GM12892 (cell line): ENCODE data around the gene LIG1.

Source experiments
- DNase-seq: peaks from one replicate; pipeline ENCODE4 v3.0.0; 2011; ENCODE audit not compliant: insufficient read length
- FAIRE-seq: peaks from 2 replicates; lab custom pipeline; 2011; peaks lifted over from hg19 to GRCh38; lab: Jason Lieb, UNC
- POLR2A ChIP-seq: IDR thresholded peaks from 2 replicates; pipeline ENCODE4 v1.6.1; 2011; ENCODE audit warnings: low read depth, low read length, control low read depth
- POLR2AphosphoS5 ChIP-seq: IDR thresholded peaks from 2 replicates; pipeline ENCODE4 v1.6.1; 2011; ENCODE audit warnings: low read depth, low read length, control low read depth
- TAF1 ChIP-seq: IDR thresholded peaks from 2 replicates; pipeline ENCODE4 v1.6.1; 2011; ENCODE audit warnings: low read depth, mild to moderate bottlenecking, control low read depth, low read length, borderline replicate concordance

The LIG1 gene

GRCh38 chr19:48137411-48137810 is 32.7 kb downstream of the LIG1 start:
- DNase-seq = no peak
- no peak for FAIRE-seq
- TF ChIP-seq POLR2A (no peak), TAF1 (no peak), POLR2AphosphoS5 (no peak)

DNA sequence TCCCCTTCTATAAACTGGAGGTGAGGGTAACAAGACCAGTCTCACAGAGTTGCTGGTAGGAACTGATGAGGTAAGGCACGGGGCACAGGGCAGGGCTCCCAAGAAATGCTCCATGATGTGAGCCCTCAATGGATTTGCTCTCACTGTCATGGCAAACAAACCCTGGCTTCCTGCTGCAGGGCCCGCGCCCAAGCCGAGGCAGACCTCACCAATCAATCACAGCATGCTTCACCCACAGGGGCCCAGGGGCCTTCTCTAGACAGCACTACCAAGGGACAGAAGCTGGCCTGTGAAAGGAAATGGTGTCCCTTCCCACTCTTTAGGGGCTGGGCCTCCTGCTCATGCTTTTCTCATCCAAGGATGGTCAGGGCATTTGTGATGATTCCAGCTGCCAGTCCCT is 33.6 kb downstream of the LIG1 start:
- FAIRE-seq (no peak), DNase-seq (no peak)
- TF ChIP-seq POLR2A (no peak), TAF1 (no peak), POLR2AphosphoS5 (no peak)

DNA sequence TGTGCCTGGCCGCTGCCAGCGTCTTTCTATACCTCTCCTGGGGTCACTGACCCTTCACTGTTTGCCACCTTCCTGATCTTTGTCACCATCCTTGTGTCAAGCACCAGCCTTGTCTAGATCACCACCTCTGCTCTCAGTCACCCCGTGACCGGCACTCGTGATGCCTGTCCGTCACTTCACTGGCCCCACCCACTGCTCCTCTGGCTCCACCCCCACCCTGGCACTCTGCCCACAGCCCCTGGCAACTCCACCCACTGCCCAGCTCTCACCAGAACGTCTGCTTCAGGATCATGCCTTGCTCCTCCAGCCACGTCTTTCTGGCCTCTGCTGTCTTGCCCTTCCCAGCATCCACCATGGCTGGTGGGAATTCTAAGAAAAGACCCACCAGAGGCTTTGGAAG is 34.7 kb downstream of the LIG1 start:
- TF ChIP-seq POLR2AphosphoS5 = no peak
- no peak for TF ChIP-seq POLR2A
- no peak for TF ChIP-seq TAF1
- DNase-seq (no peak), FAIRE-seq (no peak)

- TF ChIP-seq POLR2AphosphoS5 (no peak), POLR2A (no peak), TAF1 (no peak)
- no peak for DNase-seq
- no peak for FAIRE-seq
These were observed 37.0 kb downstream of the LIG1 start for GRCh38 chr19:48133094-48133493.

DNA sequence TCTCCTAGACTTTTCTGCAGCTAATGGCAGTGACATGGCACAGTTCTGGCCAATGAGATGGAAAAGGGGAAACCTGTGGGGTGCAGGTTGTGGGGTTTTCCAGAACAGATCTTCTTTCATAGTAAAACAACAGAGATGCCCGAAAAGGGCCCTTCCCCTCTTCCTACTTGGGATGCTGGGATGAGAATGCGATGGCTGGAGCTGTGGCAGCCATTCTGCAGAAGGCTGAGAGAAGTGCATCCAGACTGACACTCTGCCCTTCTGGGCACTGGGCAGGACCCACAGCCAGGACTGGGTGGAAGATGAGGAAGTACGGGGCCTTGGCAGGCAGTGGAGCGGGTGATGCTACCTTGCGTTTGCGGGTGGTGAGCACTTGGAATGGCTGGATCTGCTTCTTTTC is 42.6 kb downstream of the LIG1 start:
- FAIRE-seq (no peak), DNase-seq (no peak)
- TF ChIP-seq POLR2A (no peak), TAF1 (no peak), POLR2AphosphoS5 (no peak)

GRCh38 chr19:48123907-48124651 is 46.1 kb downstream of the LIG1 start:
- TF ChIP-seq TAF1 (no peak), POLR2A (no peak), POLR2AphosphoS5 (no peak)
- FAIRE-seq (no peak), DNase-seq (no peak)

GRCh38 chr19:48122421-48122820 is 47.7 kb downstream of the LIG1 start:
- TF ChIP-seq POLR2AphosphoS5 = no peak
- no peak for TF ChIP-seq TAF1
- no peak for TF ChIP-seq POLR2A
- DNase-seq (no peak), FAIRE-seq (no peak)

GRCh38 chr19:48121909-48122371 is 48.2 kb downstream of the LIG1 start:
- FAIRE-seq (peak; percentile 64), DNase-seq (peak; percentile 53)
- peak; percentile 28; the same call in 1 of the 2 replicates for TF ChIP-seq POLR2A
- no peak for TF ChIP-seq POLR2AphosphoS5
- TF ChIP-seq TAF1 = no peak

DNA sequence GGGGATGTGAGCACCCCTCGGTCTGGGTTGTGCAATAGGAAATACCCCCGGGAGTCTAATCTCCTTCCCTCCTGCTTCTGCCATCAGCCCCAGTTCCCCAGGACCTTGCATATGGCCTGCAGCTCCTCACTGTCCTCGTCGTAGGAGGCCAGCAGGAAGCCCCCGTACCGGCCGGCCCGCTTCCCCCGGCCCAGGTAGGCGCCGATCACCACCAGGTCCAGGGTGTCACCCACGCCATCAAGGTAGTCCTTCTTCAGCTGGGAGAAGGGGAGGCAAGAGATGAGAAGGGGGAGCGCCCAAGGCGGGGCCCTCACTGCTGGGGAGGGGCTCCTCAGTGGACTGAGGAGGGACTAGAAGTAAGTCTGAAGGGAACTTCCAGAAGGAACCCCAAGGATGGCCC is 49.1 kb downstream of the LIG1 start:
- TF ChIP-seq POLR2AphosphoS5 = no peak
- no peak for TF ChIP-seq POLR2A
- no peak for TF ChIP-seq TAF1
- DNase-seq = no peak
- no peak for FAIRE-seq

DNA sequence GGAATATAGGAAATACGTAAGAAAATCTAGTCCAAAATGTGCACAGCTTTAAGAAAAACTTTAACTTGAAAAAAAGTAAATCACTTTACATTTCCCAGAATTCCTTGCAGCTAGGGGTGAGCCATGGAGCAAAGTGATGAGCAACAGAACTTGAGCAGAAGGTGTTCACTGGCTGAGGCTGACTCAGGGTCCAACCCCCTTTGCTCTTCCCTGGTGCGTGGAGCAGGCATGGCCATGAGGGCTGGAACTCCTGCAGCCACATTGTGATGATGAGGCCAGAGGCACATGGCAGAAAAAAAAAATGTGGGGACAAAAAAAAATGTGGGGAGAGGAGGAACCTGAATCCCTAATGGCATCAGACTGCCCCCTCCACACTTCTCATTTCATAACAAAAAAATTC is 49.6 kb downstream of the LIG1 start:
- TF ChIP-seq POLR2AphosphoS5 (no peak), TAF1 (no peak), POLR2A (no peak)
- FAIRE-seq = no peak

DNA sequence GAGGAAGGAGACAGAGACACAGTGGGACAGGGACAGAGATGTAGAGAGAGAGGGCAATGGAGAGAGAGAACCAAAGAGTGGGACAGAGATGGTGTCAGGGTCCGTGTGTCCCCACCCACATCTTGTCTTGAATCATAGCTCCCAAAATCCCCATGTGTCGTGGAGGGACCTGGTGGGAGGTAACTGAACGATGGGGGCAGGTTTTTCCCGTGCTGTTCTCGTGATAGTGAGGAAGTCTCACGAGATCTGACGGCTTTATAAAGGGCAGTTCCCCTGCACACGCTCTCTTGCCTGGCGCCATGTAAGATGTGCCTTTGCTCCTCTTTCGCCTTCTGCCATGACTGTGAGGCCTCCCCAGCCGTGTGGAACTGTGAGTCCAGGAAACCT is 52.0 kb downstream of the LIG1 start:
- FAIRE-seq = no peak
- DNase-seq = no peak
- TF ChIP-seq TAF1 (no peak), POLR2AphosphoS5 (no peak), POLR2A (no peak)

More for the DNA sequence above, 49.6 kb downstream of the LIG1 start:
- DNase-seq = no peak

DNA sequence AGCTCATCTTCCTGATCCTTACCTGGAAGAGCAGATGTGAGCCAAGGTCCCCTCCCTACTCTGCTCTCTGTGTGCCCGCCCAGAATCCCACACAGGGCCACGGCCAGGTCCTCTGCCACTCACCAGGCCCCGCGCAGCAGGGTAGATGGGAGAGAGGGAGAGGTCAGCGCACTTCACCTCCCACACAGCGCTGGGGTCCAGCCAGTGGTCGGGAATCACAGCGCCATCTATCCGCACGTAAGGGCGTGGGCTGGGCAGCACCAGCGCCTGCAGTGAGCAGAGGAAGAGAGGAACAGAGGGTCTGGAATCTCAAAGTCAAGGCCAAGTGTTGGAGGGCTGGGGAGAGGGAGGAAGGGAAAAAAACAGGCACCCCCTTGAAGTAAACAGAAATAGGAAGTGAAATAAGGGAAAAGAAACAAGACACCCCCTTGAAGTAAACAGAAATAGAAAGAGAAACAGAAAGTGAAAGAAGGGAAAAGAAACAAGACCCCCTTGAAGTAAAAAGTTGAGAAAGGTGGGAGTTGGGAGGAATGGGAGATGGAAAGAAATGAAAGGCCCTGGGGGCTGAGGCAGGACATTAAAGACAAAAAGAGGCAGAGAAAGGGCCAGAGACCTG is 52.5 kb downstream of the LIG1 start:
- DNase-seq = no peak
- no peak for TF ChIP-seq POLR2A
- no peak for TF ChIP-seq TAF1
- TF ChIP-seq POLR2AphosphoS5 = no peak
- no peak for FAIRE-seq

GRCh38 chr19:48113190-48113917 is 56.8 kb downstream of the LIG1 start:
- FAIRE-seq = no peak
- no peak for TF ChIP-seq POLR2AphosphoS5
- no peak for TF ChIP-seq TAF1
- no peak for TF ChIP-seq POLR2A
- no peak for DNase-seq
